GM19397 (cell line): ENCODE results near the gene EFTUD2.
"Not testable (repeated sequence)": the region's sequence is repeated elsewhere in the genome, so short reads cannot be mapped to it uniquely, and the experiment has no call there.

ENCODE experiments used
- ATAC-seq: cut with Tn5 transposase; IDR thresholded peaks from one replicate; pipeline ENCODE4 v1.9.1; 2021; ENCODE audit warnings: mild to moderate bottlenecking, moderate library complexity; ENCODE audit not compliant: unreplicated experiment

Gene EFTUD2

DNA sequence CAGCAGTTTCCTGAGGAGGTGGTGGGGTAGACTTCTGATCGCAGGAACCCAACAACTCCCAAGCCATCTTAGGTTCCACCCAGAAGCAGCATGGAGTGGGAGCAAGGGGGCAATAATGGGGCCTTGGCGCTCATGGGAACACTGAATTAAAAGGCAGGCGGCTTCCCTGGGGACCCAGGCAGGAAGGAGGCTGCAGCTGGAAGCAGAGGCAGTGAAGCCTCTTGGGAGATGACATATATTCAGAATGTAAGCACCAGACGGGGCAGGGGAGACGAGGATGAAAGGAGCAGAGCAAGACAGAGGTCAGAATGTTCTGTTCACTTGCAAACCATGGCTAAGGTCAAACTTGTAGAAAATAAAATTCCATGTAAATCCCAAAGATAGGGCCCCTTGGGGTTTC, 48.6 kb downstream of the EFTUD2 start:
- ATAC-seq: no peak

- ATAC-seq: no peak
Observed at GRCh38 chr17:44850025-44850424, 49.2 kb downstream of the EFTUD2 start.

DNA sequence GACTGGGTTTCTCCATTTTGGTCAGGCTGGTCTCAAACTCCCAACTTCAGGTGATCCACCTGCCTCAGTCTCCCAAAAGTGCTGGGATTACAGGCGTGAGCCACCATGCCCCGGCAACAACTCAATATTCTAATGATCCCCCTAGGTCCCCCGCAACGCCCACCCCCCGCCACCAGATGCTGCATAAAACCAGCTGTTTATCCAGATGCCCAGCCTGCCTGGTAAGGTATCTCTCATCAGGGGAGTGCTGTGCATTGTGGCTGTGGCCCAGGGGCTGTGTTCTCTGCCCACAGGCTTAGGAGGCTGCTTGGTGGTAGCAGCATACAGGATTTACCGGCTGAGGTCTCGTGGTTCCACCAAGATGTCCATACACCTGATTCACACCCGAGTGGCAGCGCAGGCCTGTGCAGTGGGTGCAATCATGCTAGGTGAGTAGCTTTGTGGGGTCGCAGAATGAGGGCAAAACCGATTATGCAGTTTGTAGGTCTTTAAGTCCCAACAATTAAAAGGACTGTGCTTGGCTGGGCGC, 50.2 kb downstream of the EFTUD2 start:
- no peak for ATAC-seq

DNA sequence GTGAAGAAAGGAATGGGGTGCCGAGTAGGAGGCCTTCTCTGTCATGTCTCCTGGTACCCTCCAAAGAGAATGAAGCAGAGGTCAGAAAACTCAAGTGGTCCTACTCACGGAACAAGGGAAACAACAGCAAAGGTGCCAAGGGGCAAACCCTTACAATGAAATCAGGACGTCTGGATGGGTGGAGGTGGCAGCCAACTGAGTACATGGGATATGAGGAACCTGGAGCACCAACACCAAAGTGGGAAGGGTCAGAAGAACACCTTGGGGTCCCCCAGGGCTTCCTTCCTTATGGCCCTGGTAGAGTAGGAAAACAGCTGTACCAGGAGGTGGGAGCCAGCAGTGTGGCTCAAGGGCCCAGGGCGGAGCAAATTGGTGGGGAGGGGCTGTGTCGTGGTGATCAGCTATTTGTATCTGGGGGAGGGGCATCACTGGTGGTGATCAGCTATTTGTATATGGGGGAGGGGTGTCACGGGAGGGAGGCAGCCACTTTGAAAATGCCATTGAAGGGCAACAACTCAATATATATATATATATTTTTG, 50.9 kb downstream of the EFTUD2 start:
- ATAC-seq: no peak

GRCh38 chr17:44847586-44847985, 51.7 kb downstream of the EFTUD2 start, which contains the start of gene HIGD1B:
Gene HIGD1B (plus strand): TSS chr17:44847883. CDS start chr17:44848153, 270 bp downstream.
- no peak for ATAC-seq

- no peak for ATAC-seq
Observed at GRCh38 chr17:44846206-44846605, 53.0 kb downstream of the EFTUD2 start.

GRCh38 chr17:44844390-44844830, 54.8 kb downstream of the EFTUD2 start:
- ATAC-seq: no peak

DNA sequence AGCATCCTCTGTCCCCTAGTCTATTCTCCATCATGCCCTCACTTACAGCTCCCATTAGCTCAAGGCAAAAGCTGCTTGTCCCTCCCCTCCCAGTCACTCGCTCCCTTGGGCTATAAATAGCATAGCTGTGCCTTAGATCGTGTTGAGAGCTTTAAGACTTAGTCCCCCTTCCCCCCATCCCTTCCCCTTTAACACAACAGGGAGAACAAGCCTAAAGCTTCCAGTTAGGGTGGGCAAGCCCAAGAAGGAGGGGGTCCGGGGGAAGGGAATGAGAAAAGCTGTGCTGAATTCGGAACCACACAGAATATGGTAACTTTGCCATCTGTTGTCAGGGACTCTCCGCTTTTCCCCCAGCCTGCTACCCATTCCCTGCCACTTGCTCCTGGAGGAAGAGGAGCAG, 56.5 kb downstream of the EFTUD2 start:
- ATAC-seq: no peak

- no peak for ATAC-seq
Observed at GRCh38 chr17:44840936-44841335, 58.3 kb downstream of the EFTUD2 start.

DNA sequence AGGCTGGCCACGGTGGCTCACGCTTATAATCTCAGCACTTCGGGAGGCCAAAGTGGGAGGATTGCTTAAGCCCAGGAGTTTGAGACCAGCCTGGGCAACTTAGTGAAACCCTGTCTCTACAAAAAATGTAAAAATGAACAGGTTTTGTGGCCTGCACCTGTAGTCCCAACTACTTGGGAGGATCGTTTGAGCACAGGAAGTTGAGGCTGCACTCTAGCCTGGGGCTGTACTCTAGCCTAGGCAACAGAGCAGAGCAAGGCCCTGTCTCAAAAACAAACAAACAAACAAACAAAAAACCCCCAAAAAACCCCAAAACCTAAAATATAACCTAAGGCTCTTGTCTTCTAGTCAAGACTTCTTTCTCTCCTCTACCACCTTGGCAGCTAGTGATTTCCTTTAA, 59.0 kb downstream of the EFTUD2 start:
- no peak for ATAC-seq

GRCh38 chr17:44837196-44837595, 62.0 kb downstream of the EFTUD2 start:
- ATAC-seq: no peak

DNA sequence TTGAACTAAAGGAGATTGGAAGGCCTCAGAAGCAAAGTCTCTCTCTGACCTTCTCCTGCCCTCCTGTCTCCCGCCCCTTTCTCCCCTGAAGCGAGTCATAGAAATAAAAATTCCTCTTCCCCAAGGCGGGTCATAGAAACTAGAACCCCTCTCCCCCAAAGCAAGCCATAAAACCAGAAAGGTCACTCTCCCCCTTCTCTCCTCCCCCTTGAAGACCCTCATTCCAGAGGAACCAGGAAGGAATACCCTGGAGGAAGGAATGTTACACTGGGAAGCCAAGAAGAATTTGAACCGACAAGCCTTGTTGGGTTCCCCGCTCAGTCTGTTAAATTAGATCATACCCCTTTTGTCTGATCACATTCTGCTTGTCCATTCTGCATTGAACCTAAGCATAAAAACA, 66.4 kb downstream of the EFTUD2 start:
- ATAC-seq: no peak

DNA sequence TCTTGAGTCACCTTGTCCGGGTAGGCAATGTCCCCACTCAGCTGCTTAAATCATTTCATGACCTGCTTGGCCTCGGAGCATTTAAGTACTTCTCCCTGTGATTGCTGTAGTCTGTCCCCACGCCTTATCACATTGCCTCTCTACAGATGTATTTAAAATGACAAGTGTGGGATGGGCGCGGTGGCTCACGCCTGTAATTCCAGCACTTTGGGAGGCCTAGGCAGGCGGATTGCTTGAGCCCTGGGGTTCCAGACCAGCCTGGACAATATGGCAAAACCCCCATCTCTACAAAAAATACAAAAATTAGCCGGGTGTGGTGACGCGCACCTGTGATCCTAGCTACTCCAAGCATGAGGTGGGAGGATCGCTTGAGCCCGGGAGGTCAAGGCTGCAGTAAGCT, 67.9 kb downstream of the EFTUD2 start:
- ATAC-seq: no peak

- ATAC-seq: no peak
Observed at GRCh38 chr17:44830359-44831288, 68.6 kb downstream of the EFTUD2 start.

- no peak for ATAC-seq
Observed at GRCh38 chr17:44829523-44830358, 69.5 kb downstream of the EFTUD2 start, which contains the start of gene GJC1. Gene GJC1 (minus strand): TSS chr17:44830287. CDS start chr17:44805817, 24,470 bp downstream.

DNA sequence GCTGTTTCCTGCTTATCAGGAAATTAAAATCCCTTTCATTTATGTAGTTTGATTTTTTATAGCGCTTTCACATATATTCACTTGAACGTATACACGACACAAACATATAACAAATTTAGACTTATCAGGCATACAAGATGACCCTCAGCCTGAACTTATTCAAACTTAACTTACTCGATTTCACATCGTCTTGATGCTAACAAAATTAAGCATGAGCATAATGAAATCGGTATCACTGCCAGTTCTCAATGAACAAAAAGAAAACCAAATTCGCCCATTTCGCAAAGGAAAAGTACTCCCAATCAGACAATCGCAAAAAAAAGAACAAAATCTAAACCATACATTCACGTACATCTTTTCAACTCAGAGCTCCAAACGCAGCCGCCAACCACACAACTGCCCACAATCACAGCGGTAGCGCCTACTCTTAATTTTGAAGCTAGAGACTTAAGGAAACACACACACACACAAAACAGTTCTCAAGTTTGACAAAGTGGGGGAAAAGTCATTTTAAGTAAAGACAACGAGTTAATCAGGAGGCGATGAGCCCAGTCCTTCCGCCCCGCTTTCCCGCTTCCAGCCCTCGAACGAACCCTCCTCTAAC, 70.2 kb downstream of the EFTUD2 start:
- no peak for ATAC-seq

DNA sequence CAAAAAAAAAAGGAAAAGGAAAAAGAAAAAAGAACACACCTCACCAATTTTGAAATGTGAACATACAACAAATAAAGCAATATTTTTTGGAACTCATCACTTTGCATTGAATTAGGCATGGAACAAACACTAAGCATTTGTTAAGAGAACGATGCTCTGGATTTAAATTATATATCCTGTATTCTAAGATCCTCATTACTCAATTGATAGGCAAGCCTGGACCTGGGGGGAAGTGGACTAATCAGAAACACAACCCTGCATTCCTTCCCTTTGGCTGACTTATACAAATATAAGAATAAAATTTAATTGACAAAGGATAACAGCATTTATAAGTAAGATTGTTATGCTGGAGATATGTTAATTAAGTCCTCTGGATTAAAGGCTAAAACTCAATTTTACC, 71.4 kb downstream of the EFTUD2 start:
- no peak for ATAC-seq

DNA sequence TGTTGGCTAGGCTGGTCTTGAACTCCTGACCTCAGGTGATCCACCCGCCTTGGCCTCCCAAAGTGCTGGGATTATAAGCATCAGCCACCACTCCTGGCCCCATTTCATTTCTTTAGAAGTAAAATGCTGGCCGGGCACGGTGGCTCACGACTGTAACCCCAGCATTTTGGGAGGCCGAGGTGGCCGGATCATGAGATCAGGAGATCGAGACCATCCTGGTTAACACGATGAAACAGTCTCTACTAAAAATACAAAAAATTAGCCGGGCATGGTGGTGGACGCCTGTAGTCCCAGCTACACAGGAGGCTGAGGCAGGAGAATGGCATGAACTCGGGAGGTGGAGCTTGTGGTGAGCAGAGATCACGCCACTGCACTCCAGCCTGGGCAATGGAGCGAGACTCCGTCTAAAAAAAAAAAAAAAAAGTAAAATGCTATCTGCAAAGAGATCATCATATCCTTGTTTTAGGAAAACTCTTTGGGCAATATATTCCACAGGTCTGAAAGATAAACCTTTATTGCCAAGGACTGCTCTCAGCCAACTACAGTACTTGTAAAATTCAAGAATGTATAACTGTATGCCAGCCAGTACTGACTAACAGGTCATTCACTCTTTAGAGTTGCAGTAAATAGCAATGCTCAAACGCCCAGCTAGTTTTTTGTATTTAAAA, 73.0 kb downstream of the EFTUD2 start:
- no peak for ATAC-seq

GRCh38 chr17:44825236-44825635, 74.0 kb downstream of the EFTUD2 start:
- not testable (repeated sequence) for ATAC-seq

- no peak for ATAC-seq
Observed at GRCh38 chr17:44820631-44821212, 78.5 kb downstream of the EFTUD2 start.
